Right ventricle myocardium superior (tissue), 1 donor: ENCODE data around the gene SMIM21. TPM values are rescaled to one million over a fixed set of nuclear protein-coding genes. Genes with fewer than 3 reads are reported as not detected.

Experiments used
- ATAC-seq: fragments of 200-7000 bp; cut with Tn5 transposase; one replicate; pipeline ENCODE4 v1.9.1; 2020; ENCODE audit warnings: mild to moderate bottlenecking; ENCODE audit not compliant: poor library complexity
- DNase-seq: peaks from one replicate; pipeline ENCODE4 v3.0.0-alpha.2; 2020
- intact Hi-C: fragments of 100-400 bp; cut with DNase I; formaldehyde crosslinking; loops from one replicate; pipeline ENCODE4 v1.11.2; 2022
- total RNA-seq: library from RNA; stranded (reverse); fragmentation: NEBNext Ultra II Directional; extraction: Animal tissue kit (Norgen Biotek cat#: 25700); gene quantifications from one replicate; pipeline ENCODE4 v1.2.1, GENCODE V29; 2021
- donor health status: DM: no; HTN: yes; CAD: no; lungs with severe emphysema.

SMIM21 gene
- total RNA-seq, 1 donor from 2014 or later, result not detected

- intact Hi-C loops, result no loop called here
- no peak for DNase-seq
- ATAC-seq, result no peak
These were observed 36.6 kb downstream of the SMIM21 start for GRCh38 chr18:75390854-75391253.

- DNase-seq (no peak), ATAC-seq (no peak)
- intact Hi-C loops, result no loop called here
These were observed 43.4 kb downstream of the SMIM21 start for GRCh38 chr18:75384144-75384543.

DNA sequence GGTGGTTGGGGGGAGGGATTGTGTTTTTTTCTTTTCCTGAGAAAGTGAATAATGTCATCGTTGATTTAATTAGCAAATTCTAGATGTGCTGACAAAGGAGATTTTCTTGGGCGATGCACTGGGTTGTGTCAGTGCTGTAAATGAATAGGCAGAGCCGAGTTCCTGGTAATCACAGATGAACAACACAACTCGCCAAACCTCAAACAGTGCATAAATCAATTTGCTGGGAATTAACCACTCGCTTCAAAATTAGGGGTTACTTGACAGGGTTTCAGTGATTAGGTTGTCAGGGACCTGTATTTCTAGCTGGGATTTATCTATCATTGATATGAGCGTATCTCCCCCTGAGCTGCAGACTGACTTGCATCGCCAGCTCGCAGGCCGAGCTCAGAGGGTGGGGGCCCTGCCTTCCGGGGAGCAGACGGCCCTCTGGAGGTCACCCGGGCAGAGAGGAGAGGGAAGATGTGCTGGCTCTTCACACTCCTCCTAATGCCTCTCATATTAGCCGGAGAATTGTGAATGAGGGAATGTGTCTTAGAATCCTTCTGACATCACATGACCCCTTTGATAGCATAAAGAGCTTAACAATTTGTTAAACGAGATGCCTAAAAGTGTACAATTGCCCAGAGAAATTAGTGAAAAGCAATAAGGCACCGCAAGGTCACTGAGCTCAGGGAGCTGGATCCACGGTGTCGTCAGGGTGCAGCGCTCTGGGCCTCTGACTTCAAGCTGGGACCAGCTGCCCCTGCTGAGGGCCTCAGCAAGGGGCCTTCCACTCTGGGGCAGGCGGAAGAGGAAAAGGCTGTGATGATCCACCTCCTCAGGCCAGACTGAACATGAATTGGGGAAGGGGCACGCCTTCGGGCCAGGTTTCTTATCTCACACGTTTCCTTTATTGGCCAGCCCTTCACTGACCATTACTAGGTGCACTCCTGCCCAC is 48.9 kb downstream of the SMIM21 start:
- DNase-seq, result no peak
- no peak for ATAC-seq
- intact Hi-C loops, result no loop called here

- DNase-seq (no peak), ATAC-seq (no peak)
- intact Hi-C loops, result no loop called here
These were observed 49.6 kb downstream of the SMIM21 start for GRCh38 chr18:75377926-75378325.

- DNase-seq (no peak), ATAC-seq (no peak)
- intact Hi-C loops, result no loop called here
These were observed 50.2 kb downstream of the SMIM21 start for GRCh38 chr18:75377258-75377657.

- ATAC-seq (no peak), DNase-seq (no peak)
- intact Hi-C loops, result no loop called here
These were observed 51.5 kb downstream of the SMIM21 start for GRCh38 chr18:75376004-75376403.

DNA sequence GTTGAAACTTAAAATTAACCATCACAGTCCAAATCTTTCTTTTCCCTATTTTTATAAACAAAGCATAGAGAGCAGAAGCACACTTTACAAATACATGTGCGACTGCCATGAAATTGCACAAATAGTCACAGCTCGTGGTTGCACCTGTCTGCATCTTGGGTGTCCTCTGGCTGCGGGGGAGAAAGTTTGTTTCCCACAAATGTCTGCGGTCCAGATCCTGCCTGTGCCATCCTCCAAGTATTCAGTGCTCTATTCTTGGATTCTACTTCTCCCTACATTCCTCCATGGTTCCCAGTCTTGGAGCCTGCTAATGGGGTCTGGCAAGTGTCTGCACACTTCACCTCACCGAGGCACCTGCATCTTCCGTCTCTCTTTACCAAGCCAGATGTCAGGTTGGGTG is 52.2 kb downstream of the SMIM21 start:
- no peak for DNase-seq
- intact Hi-C loops, result no loop called here

GRCh38 chr18:75374466-75374865 is 53.0 kb downstream of the SMIM21 start:
- DNase-seq (no peak), ATAC-seq (no peak)
- intact Hi-C loops, result no loop called here

More for the DNA sequence above, 52.2 kb downstream of the SMIM21 start:
- ATAC-seq, result no peak

GRCh38 chr18:75369026-75369721 is 58.3 kb downstream of the SMIM21 start:
- intact Hi-C loops, result no loop called here
- DNase-seq (no peak), ATAC-seq (no peak)

GRCh38 chr18:75365837-75366236 is 61.7 kb downstream of the SMIM21 start:
- no peak for DNase-seq
- intact Hi-C loops, result no loop called here

GRCh38 chr18:75365254-75365629 is 62.3 kb downstream of the SMIM21 start:
- intact Hi-C loops, result no loop called here
- ATAC-seq, result no peak
- no peak for DNase-seq

More at GRCh38 chr18:75365837-75366236, 61.7 kb downstream of the SMIM21 start:
- ATAC-seq, result no peak

GRCh38 chr18:75364512-75365253 is 62.8 kb downstream of the SMIM21 start:
- ATAC-seq (peak; percentile 68), DNase-seq (no peak)
- intact Hi-C loops, result no loop called here

GRCh38 chr18:75363446-75364225 is 63.9 kb downstream of the SMIM21 start:
- intact Hi-C loops, result no loop called here
- DNase-seq (no peak), ATAC-seq (no peak)

GRCh38 chr18:75362435-75362834 is 65.1 kb downstream of the SMIM21 start:
- ATAC-seq (no peak), DNase-seq (no peak)
- intact Hi-C loops, result no loop called here

DNA sequence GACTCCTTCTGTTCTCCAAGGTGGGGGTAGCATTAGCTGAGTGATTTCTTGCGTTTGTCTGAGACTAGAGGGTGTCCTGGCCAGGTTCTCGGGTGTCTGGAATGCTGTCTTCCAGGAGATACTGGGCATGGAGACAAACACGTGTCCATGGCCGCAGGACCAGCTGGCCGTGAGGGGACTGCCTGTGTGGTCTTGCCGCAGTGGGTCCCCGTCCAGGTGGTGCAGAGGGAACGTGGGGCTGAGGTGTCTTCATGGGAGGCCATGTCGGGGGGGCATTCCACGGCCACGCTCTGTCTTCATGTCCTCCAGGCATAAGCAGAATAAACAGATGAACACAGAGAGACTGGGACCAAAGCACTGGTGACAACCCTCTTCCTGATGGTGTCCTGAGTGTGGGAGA is 66.6 kb downstream of the SMIM21 start:
- ATAC-seq, result no peak
- intact Hi-C loops, result no loop called here
- DNase-seq, result no peak

DNA sequence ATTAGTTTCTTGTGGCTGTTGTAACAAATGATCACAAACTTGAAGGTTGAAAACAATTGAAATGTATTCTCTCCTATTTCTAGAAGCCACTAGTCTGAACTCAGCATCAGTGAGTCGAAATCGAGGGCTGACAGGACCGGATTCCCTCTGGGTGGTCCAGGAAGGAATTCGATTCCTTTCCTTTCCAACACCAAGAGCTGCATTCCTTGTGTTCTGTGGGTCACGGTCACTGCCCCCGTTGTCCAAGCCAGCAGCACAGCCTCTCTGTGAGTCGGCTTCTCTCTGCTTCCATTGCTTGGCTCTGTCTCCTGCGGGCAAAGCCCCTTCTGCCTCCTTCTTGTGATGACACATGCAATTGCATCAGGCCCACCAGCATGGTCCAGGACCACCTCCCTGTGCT is 67.3 kb downstream of the SMIM21 start:
- DNase-seq (no peak), ATAC-seq (no peak)
- intact Hi-C loops, result no loop called here
